Measurements from ENCODE around the gene SRGAP3. TPM values are rescaled to one million over a fixed set of nuclear protein-coding genes. Genes with fewer than 3 reads are reported as not detected.
A peak's percentile ranks its signal among the peaks of the same experiment; 100 is the strongest.

Gene SRGAP3
- total and polyA plus RNA-seq, 3 experiments from 2014 or later: 0.84 to 2.1 (median 1.1) TPM

DNA sequence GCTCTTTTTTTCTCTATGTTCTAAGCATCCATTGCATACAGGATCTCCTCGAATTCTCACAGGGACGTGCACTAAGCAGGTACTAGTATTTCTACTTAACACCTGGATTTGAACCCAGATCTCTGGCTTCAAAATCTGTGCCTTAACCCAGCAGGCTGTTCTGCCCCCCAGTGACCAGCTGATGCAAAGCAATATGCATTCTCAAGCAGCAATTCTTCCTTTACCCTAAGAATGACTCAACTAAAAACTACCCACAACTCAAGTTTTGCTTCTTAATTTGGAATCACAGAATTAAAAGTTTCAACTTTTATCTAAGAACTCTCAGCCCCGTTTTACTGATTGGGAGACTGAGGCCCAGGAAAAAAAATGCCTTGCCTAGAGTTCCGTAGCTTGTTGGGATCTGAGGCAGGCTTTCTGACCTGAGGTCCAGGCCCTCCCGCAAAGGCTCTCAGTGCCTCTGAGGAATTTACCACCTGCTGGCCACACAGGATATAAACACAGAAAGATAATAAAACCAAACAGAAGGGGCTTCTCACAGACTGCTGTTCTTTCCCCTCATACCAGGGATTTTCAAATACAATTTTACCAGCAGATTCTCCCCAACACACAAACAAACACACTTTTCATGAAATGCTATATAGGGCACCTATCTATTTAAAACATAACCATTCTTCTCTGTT lies 170.7 kb downstream of the SRGAP3 start:
- POLR2A ChIA-PET: no interaction called here

DNA sequence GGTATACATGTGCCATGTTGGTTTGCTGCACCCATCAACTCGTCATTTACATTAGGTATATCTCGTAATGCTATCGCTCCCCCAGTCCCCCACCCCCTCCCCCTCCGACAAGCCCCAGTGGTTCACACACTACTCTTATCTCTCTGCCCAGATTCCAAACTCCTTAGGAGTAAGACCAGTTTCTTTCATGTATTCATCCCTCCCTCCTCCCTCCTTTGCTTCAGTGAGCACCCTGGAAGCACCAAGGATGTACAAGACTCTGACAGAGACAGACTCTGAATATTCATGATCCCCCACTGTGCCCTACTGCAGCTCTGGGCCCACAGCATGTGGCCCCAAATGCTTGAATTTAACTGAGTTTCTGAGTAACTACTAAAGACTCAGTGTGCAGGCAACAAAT lies 172.4 kb downstream of the SRGAP3 start:
- Mint-ChIP-seq H3K4me3 (no peak overlapping the region), H3K27ac (no peak overlapping the region), H3K9me3 (no peaks in the 10 kb centered on the region), H3K27me3 (peaks cover 0 to 2% of the 10 kb centered on the region in 2 donors), H3K36me3 (no peaks in the 10 kb centered on the region), H3K4me1 (no peaks in the 10 kb centered on the region)
- Histone ChIP-seq H3K4me3 (ENCODE audit: low read length) (no peak overlapping the region), H3K36me3 (ENCODE audit: insufficient read depth, low read length) (no peaks in the 10 kb centered on the region), H3K27ac (ENCODE audit: low read depth, low read length) (no peak overlapping the region), H3K27me3 (ENCODE audit: insufficient read depth, low read length, poor library complexity, severe bottlenecking) (no peaks in the 10 kb centered on the region), H3K4me1 (ENCODE audit: insufficient read depth, low read length) (no peaks in the 10 kb centered on the region), H3K9me3 (ENCODE audit: low read length) (no peaks in the 10 kb centered on the region)
- POLR2A ChIA-PET: no interaction called here
- CTCF ChIA-PET: no interaction called here
- DNase-seq: no peak

More for the DNA sequence above, 170.7 kb downstream of the SRGAP3 start:
- Mint-ChIP-seq H3K27ac (peak overlapping the region in 2 of 8 donors; percentile 3 to 43), H3K4me1 (no peaks in the 10 kb centered on the region), H3K4me3 (no peak overlapping the region), H3K36me3 (no peaks in the 10 kb centered on the region), H3K9me3 (no peaks in the 10 kb centered on the region), H3K27me3 (peaks cover 0 to under 1% of the 10 kb centered on the region in 2 donors)
- no peak overlapping the region for H3K4me3 ChIP-seq (ENCODE audit: low read length)
- no peaks in the 10 kb centered on the region for H3K36me3 ChIP-seq (ENCODE audit: insufficient read depth, low read length)
- CTCF ChIA-PET: no interaction called here
- no peak overlapping the region for H3K27ac ChIP-seq (ENCODE audit: low read depth, low read length)
- H3K4me1 ChIP-seq (ENCODE audit: insufficient read depth, low read length): no peaks in the 10 kb centered on the region
- H3K9me3 ChIP-seq (ENCODE audit: low read length): no peaks in the 10 kb centered on the region
- H3K27me3 ChIP-seq (ENCODE audit: insufficient read depth, low read length, poor library complexity, severe bottlenecking): no peaks in the 10 kb centered on the region
- DNase-seq: no peak

DNA sequence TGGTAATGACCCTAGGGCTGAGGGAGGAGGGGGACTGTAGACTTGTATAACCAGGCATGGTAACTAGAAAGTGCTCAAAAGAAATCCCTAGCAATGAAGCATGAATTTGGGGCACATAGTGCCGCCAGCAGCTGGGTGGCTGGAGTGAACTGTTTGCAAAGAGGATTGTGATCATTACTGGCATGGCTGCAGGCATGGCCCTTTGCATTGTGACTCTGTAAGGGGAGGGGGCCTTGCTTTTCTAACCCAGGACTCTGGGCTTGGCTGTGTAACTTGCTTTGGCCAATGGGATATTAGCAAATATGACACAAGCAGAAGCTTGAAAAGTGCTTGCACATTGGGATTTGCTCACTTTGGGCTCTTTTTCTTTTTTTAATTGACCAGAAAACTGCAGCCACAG lies 173.7 kb downstream of the SRGAP3 start:
- DNase-seq: no peak
- no peaks in the 10 kb centered on the region for H3K9me3 ChIP-seq (ENCODE audit: low read length)
- Mint-ChIP-seq H3K36me3 (no peaks in the 10 kb centered on the region), H3K27me3 (peaks cover 2% of the 10 kb centered on the region in 2 donors), H3K27ac (no peak overlapping the region), H3K4me3 (no peak overlapping the region), H3K4me1 (no peaks in the 10 kb centered on the region), H3K9me3 (no peaks in the 10 kb centered on the region)
- no peaks in the 10 kb centered on the region for H3K4me1 ChIP-seq (ENCODE audit: insufficient read depth, low read length)
- no peaks in the 10 kb centered on the region for H3K27me3 ChIP-seq (ENCODE audit: insufficient read depth, low read length, poor library complexity, severe bottlenecking)
- ChIA-PET POLR2A (no interaction called here), CTCF (no interaction called here)
- no peak overlapping the region for H3K4me3 ChIP-seq (ENCODE audit: low read length)
- no peaks in the 10 kb centered on the region for H3K36me3 ChIP-seq (ENCODE audit: insufficient read depth, low read length)
- H3K27ac ChIP-seq (ENCODE audit: low read depth, low read length): no peak overlapping the region

DNA sequence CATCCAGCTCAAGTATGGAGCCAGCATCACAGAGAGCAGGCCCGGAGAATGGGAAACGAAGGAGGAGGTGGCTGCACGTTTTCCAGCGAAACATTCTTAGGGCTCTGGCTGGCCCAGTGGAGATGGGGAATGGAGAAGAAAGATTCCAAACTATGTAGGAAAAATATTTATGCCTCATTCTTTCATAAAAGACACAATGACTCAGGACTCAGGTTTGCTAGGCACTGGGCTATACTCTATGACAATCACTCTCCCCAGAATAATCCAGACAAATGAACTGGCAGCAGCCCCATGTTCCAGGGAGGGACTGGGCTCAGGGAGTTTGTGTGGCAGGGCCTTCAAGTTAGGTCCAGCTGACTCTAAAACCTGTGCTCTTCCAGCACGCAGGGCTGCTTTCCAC lies 175.4 kb downstream of the SRGAP3 start:
- H3K4me1 Mint-ChIP-seq: no peaks in the 10 kb centered on the region
- H3K4me3 Mint-ChIP-seq: no peak overlapping the region
- H3K27me3 Mint-ChIP-seq: peaks cover 2 to 4% of the 10 kb centered on the region in 2 donors
- H3K9me3 ChIP-seq (ENCODE audit: low read length): no peaks in the 10 kb centered on the region
- ChIA-PET POLR2A (no interaction called here), CTCF (no interaction called here)
- no peak overlapping the region for H3K27ac ChIP-seq (ENCODE audit: low read depth, low read length)
- no peaks in the 10 kb centered on the region for H3K36me3 ChIP-seq (ENCODE audit: insufficient read depth, low read length)
- no peaks in the 10 kb centered on the region for H3K4me1 ChIP-seq (ENCODE audit: insufficient read depth, low read length)
- H3K9me3 Mint-ChIP-seq: no peaks in the 10 kb centered on the region
- no peak overlapping the region for H3K27ac Mint-ChIP-seq
- H3K4me3 ChIP-seq (ENCODE audit: low read length): no peak overlapping the region
- DNase-seq: no peak
- no peaks in the 10 kb centered on the region for H3K27me3 ChIP-seq (ENCODE audit: insufficient read depth, low read length, poor library complexity, severe bottlenecking)
- H3K36me3 Mint-ChIP-seq: no peaks in the 10 kb centered on the region

DNA sequence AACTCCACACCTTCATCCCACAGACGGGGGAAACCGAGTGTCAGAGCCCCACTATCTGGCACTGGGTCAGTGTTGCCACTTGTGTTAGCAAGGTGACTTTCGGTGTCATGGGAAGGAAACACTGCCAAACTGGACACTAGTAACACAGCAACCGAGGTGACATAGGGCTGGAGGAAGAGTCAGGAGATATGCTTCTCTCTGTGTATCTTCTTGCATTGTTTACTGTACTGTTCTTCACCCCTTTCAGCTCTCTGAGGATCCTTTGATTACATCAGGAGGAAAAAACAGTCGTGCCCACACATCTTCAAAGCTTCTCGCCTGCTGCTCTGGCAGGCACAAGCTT lies 176.8 kb downstream of the SRGAP3 start:
- H3K4me3 ChIP-seq (ENCODE audit: low read length): no peak overlapping the region
- H3K4me1 Mint-ChIP-seq: no peaks in the 10 kb centered on the region
- no peaks in the 10 kb centered on the region for H3K36me3 ChIP-seq (ENCODE audit: insufficient read depth, low read length)
- ChIA-PET POLR2A (no interaction called here), CTCF (no interaction called here)
- DNase-seq: no peak
- H3K27me3 ChIP-seq (ENCODE audit: insufficient read depth, low read length, poor library complexity, severe bottlenecking): no peaks in the 10 kb centered on the region
- no peak overlapping the region for H3K27ac ChIP-seq (ENCODE audit: low read depth, low read length)
- H3K4me1 ChIP-seq (ENCODE audit: insufficient read depth, low read length): no peaks in the 10 kb centered on the region
- no peaks in the 10 kb centered on the region for H3K9me3 Mint-ChIP-seq
- H3K4me3 Mint-ChIP-seq: no peak overlapping the region
- H3K36me3 Mint-ChIP-seq: no peaks in the 10 kb centered on the region
- peaks cover 2 to 4% of the 10 kb centered on the region in 2 donors for H3K27me3 Mint-ChIP-seq
- no peak overlapping the region for H3K27ac Mint-ChIP-seq
- H3K9me3 ChIP-seq (ENCODE audit: low read length): no peaks in the 10 kb centered on the region

DNA sequence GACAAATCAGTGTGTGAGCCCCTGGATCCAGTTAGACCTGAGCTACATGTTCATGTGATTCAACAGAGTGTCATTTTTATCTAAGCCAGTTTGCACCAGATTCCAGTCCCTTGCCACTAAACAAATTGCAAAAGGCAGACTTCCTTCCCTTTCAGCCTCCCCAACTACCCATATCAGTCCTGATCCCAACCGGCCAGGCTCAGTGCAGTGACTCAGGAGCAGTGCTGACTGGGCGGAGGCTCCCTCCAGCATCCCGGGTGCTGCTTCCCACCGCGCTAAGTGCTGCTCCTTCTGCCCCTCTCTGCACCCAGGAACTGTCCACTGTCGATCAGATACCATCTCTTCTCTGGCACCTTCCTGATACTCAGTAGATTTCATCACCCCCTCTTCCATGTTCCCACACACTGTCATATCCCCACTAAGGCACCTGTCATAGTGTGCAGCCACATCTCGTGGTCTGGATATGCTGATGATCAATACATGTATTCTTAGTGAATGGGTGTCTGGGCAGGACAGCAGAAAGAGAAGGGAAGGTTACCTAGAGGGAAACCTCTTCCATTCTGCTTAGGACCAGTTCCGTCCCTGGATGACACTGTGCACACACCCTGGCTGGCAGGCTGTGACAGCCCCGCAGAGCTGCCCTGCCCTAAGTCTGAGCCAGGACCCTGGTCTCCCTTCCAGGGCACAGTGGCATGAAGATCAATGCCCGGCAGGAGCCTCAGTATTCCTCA lies 177.3 kb downstream of the SRGAP3 start:
- Histone ChIP-seq H3K4me3 (ENCODE audit: low read length) (no peak overlapping the region), H3K36me3 (ENCODE audit: insufficient read depth, low read length) (no peaks in the 10 kb centered on the region), H3K4me1 (ENCODE audit: insufficient read depth, low read length) (no peaks in the 10 kb centered on the region), H3K9me3 (ENCODE audit: low read length) (no peaks in the 10 kb centered on the region), H3K27ac (ENCODE audit: low read depth, low read length) (no peak overlapping the region), H3K27me3 (ENCODE audit: insufficient read depth, low read length, poor library complexity, severe bottlenecking) (no peaks in the 10 kb centered on the region)
- POLR2A ChIA-PET: no interaction called here
- CTCF ChIA-PET: no interaction called here
- Mint-ChIP-seq H3K4me1 (no peaks in the 10 kb centered on the region), H3K27ac (no peak overlapping the region), H3K36me3 (no peaks in the 10 kb centered on the region), H3K27me3 (peaks cover 2 to 4% of the 10 kb centered on the region in 2 donors), H3K4me3 (no peak overlapping the region), H3K9me3 (no peaks in the 10 kb centered on the region)
- no peak for DNase-seq

DNA sequence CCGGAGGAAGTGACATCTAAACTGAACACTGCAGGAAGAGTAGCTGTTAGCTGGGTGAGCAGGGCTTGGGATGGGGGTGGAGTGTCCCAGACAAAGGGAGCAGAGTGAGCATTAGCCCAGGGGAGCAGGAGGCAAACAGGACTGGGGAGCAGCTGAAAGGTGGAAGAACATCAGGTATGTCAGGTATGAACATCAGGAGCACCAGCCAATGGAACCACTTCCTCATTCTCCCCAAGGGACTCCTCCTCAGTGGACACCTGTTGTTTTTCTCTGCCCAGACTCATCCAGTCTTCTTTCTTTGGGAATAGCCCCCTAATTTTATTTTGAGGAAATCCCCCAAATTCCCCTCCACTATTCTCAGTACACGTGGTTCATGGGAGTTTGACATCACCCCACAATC lies 178.5 kb downstream of the SRGAP3 start:
- H3K4me1 ChIP-seq (ENCODE audit: insufficient read depth, low read length): no peaks in the 10 kb centered on the region
- H3K27ac ChIP-seq (ENCODE audit: low read depth, low read length): no peak overlapping the region
- Mint-ChIP-seq H3K27ac (no peak overlapping the region), H3K27me3 (peaks cover 3 to 4% of the 10 kb centered on the region in 2 donors), H3K36me3 (no peaks in the 10 kb centered on the region), H3K9me3 (no peaks in the 10 kb centered on the region), H3K4me3 (no peak overlapping the region), H3K4me1 (no peaks in the 10 kb centered on the region)
- ChIA-PET POLR2A (no interaction called here), CTCF (no interaction called here)
- DNase-seq: no peak
- no peak overlapping the region for H3K4me3 ChIP-seq (ENCODE audit: low read length)
- H3K9me3 ChIP-seq (ENCODE audit: low read length): no peaks in the 10 kb centered on the region
- H3K27me3 ChIP-seq (ENCODE audit: insufficient read depth, low read length, poor library complexity, severe bottlenecking): no peaks in the 10 kb centered on the region
- H3K36me3 ChIP-seq (ENCODE audit: insufficient read depth, low read length): no peaks in the 10 kb centered on the region

DNA sequence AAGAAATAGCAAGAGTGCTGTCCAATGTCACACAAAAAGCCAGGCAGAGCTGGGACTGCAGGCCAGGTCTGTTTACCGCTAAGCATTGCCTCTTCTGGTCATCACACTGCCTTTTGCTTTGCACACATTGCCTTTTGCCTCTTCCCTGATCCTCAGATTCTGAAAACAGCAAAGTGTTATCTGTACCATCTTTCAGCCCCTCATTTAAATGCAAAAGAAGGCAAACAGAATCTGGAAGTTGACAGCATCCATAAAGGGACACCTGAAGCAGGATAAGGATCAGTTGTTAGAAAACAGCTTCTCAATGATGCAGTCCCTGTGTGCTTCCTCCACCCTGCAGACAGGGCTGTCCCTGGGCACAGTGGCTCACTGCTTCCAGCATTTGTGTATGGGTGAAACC lies 179.5 kb downstream of the SRGAP3 start:
- Mint-ChIP-seq H3K27me3 (peaks cover 3 to 11% of the 10 kb centered on the region in 2 donors), H3K4me3 (no peak overlapping the region), H3K4me1 (no peaks in the 10 kb centered on the region), H3K36me3 (no peaks in the 10 kb centered on the region), H3K9me3 (no peaks in the 10 kb centered on the region), H3K27ac (no peak overlapping the region)
- Histone ChIP-seq H3K4me1 (ENCODE audit: insufficient read depth, low read length) (no peaks in the 10 kb centered on the region), H3K9me3 (ENCODE audit: low read length) (no peaks in the 10 kb centered on the region), H3K4me3 (ENCODE audit: low read length) (no peak overlapping the region), H3K27ac (ENCODE audit: low read depth, low read length) (no peak overlapping the region), H3K27me3 (ENCODE audit: insufficient read depth, low read length, poor library complexity, severe bottlenecking) (no peaks in the 10 kb centered on the region), H3K36me3 (ENCODE audit: insufficient read depth, low read length) (no peaks in the 10 kb centered on the region)
- ChIA-PET POLR2A (no interaction called here), CTCF (no interaction called here)
- DNase-seq: no peak

Data from CD8-positive, alpha-beta memory T cell (primary cell).